HG03039 (cell line): ENCODE measurements around the gene TRIM73.
"Not testable (repeated sequence)": the region's sequence is repeated elsewhere in the genome, so short reads cannot be mapped to it uniquely, and the experiment has no call there.

Experiments used
- ATAC-seq: cut with Tn5 transposase; IDR thresholded peaks from one replicate; pipeline ENCODE4 v1.9.1; 2021; ENCODE audit warnings: mild to moderate bottlenecking, moderate library complexity; ENCODE audit not compliant: unreplicated experiment

Gene TRIM73

DNA sequence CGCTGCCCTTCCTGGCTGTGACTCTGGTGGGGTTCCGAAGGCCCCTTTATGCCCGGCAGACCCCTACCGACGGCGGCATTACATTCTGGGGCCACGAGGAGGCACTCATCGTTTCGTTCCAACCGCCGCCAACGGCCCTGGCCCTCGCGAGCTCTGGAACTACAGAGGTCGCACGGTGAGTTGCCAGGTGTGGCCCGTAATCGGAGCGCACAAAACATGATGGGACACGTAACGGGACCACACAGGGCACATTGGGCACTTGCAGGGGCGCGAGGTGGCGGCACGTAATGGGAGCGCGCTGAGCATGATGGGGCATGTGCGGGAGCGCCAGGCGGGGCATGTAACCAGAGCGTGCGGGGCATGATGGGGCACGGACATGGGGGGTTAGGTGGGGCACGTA, at the start of gene TRIM73:
Gene TRIM73 (plus strand): TSS at position 301 of the 400 bp plus-strand sequence. CDS start 3,305 bp downstream, outside the sequence.
- ATAC-seq: not testable (repeated sequence)

DNA sequence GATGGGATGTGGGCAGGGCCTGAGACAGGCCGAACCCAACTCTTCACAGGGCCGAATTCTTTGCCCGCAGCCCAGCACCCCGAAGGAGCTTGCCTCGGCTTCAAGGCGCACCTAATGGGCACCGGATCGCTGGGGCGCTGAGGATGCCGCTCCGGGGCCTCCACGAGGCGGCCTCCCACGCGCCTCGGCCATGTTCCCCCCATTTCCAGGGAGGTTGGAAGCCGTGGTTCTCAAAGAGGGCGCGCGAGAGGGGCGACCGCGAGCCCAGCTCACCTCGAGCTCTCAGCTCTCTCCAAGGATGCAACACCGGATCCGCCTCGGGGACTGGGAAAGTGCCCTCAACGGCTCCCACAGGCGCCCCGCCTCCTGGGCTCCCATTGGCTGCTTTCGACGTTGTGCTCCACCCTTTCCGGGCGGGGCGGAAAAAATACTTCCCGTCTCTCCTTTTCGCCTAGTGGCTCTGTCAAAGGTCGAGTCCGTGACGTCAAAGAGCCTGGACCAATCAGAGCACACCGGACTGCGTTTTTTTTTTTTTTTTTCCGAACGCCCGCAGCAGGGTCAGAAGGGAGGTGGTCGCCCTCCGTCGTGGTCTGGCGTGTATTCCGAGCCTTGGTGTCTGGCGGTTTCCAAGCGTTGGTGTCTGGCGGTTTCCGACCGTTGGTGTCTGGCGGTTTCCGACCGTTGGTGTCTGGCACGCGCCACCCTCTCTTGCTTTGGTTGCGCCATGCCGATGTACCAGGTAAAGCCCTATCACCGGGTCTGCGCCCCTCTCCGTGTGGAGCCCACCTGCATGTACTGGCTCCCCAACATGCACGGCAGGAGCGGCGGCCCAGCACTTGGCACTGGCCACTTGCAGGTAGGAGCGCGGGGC, 36.5 kb upstream of the TRIM73 start:
- peak; percentile 60 for ATAC-seq

DNA sequence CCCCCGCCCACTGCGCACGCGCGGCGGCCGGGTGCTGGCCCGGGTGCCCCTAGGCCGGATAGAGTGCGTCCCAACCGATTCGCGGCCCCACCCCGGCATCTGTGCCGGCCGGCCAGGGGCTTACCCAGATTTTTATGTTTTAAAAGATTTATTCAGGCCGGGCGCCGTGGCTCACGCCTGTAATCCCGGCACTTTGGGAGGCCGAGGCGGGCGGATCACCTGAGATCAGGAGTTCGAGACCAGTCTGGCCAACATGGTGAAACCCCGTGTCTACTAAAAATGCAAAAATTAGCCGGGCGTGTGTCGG, 35.9 kb upstream of the TRIM73 start:
- ATAC-seq: peak; percentile 65

DNA sequence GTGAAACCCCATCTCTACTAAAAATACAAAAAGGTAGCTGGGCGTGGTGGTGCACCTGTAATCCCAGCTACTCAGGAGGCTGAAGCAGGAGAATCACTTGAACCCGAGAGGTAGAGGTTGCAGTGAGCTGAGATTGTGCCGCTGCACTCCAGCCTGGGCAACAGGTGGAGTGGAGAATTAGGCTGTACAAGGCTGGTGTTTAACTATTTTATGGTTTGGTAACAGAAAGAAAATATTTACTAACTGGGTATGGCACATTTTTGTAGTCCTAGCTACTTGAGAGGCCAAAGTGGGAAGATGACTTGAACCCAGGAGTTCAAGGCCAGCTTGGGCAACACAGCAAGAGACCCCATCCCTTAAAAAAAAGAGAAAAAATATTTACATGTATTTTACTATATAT, 31.4 kb upstream of the TRIM73 start:
- ATAC-seq: not testable (repeated sequence)

DNA sequence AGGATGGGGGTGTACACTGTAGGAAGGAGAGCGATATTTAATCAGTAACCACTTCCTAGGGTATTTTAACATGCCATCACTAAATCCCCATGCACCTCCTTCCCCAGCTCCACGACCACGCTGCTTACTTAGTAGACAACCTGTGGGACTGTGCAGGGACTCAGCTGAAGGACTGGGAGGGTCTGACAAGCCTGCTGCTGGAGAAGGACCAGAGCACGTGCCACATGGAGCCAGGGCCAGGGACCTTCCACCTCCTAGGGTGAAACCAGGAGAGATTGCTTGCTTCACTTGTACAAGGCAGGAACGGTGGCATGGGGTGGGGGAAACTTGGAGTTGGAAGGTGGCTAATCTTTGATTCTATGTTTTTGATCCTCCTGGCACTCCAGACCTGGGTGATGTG, 28.8 kb upstream of the TRIM73 start:
- ATAC-seq: not testable (repeated sequence)

DNA sequence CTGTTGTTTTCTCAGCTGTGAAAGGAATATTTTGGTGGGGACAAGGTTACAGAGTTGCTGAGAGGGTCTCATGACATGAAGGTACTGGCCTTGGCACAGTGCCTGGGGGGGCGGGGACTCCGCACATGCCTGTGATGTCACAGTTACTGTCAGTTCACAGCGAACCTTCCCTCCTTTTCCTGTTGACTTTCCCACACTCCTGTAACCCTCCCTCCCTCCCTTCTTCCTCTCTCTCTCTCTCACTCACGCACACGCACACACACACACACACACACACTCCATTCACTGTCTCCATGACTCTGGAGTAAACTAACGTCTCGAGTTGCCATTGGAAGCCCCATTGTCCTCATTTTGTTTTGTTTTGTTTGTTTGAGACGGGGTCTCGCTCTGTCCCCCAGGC, 28.1 kb upstream of the TRIM73 start:
- ATAC-seq: not testable (repeated sequence)

DNA sequence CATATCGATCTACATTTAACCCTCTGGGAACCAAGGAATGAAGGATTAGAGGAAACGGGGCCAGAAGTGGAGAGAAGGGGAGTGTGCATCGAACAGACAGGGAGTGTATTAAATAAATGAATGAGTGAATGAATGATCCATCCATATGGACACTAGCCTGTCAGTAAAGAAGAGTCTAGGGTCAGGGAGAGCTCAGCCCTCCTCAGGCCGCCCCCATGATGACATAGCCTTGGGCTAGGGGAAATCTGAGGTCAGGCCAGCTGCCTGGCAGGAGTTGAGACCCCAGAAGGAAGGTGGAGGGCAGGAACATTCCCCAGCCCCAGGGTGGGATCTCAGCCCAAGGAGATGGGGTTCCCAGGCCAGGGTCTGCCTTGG, 21.3 kb upstream of the TRIM73 start:
- not testable (repeated sequence) for ATAC-seq

DNA sequence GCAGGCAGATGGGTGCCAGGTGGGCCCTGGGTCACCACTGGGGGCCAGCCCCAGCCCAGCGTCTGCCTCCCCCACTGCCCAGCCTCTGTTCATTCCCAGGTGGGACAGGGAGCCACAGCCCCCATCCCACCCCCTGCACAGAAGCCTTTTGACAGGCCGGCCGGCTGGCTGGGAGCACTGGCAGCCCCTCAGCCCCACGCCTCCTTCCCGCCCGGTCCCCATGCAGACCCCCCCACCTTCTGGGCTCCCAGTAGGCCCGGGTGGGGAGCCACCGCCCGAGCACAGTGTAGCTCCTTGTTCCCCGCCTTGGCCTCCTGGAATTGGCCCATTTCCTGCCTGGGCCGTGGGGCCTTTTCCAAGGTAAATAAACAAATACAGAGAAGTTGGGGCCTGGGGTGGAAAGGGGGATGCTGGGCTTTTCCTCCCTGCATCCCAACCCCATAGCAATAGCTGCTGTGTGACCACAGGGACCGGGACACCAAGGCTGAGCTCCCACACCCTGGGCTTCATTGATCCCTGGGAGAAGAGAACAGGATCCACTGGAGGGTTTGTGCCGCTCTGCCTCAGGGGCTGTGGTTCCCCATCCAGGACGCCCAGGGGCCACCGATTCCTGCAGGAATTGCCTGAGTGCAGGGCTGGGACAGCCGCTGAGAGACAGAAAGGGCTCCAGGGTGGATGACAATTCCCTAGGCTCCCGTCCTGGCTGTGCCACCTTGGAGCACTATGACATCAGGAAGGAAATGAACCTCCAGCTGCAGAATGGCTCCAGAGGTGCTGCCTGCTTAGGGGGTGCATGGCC, 20.7 kb upstream of the TRIM73 start:
- ATAC-seq: not testable (repeated sequence)

DNA sequence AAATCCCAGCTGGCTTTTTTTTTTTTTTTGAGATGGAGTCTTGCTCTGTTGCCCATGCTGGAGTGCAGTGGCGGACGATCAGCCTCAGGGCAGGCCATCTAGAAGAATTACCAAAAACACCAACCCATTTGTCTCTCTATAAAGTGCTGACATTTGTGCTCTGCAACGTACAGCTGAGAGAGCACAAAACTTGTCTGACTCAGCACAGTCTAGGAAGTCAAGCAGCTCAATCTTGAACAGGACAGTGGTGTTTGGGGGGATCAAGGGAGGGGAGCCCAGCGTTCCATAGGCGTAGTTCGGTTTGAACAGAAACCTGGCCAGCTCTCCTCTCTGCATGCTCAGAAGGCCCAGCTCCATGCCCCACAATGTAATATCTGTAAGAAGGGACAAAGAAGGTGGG, 2.2 kb upstream of the TRIM73 start:
- not testable (repeated sequence) for ATAC-seq

DNA sequence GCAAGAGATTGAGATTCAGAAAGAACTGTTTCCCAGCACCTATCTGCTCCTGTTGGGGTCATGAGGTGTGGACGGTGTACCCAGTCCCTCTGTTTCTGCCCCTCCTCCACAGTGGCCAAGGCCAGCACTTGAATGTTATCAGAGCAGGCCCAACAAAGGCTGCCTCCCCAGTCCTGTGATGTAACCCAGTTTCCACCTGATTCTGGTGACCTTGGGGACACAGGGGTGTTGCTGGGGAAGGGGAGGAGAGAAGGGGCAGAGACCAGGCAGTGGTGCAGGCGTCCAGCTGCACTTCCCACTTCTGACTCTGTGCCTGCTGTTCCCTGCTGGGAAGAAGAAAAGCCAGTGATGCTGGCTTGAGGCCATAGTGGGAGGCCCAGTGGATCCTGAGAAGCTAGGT, 2.4 kb downstream of the TRIM73 start:
- ATAC-seq: not testable (repeated sequence)

DNA sequence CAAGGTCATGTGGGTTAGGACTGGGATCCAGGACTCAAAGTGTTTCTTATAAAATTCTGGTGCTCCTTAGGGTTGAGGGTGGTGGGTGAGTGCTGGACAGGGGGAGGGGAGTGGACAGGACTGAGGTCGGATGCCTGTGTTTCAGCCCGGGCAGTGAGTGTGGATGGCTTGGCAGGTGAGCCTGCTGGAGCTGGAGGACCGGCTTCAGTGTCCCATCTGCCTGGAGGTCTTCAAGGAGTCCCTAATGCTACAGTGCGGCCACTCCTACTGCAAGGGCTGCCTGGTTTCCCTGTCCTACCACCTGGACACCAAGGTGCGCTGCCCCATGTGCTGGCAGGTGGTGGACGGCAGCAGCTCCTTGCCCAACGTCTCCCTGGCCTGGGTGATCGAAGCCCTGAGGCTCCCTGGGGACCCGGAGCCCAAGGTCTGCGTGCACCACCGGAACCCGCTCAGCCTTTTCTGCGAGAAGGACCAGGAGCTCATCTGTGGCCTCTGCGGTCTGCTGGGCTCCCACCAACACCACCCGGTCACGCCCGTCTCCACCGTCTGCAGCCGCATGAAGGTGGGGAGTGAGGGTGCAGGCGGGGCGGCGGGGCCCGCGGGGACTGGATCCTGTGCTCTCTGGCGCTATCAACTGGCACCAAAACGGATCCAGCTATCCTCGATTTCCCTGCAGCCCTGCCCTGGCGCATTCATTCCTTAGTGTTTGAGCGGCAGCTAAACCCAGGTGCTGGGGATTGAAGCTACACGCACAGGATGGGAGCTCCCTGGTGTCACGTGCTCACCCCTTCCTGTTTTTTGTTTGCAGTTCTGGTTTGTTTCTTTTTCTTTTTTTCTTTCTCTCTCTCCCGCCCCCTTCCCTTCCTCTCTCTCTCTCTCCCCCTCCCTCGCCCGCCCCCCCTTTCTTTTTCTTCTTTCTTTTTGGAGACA, 3.6 kb downstream of the TRIM73 start:
- ATAC-seq: not testable (repeated sequence)

DNA sequence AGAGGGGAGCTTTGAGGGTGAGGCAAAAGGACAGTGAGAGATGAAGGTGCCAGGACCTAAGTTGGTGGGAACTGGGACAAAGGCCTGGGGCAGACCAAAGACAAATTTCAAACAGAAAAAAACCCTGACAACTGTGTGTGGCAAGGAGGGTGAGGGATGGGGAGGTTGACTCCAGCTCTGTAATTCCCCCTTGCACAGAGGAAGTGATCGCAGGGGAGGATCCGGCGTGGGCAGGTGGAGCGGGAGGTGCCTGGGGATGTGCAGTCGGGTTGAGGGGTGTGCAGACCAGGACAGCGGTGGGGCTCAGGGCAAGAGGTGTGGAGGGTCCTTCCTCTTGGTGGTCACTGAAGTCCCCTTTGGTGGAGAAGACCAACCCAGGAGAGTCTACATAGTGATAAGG, 5.1 kb downstream of the TRIM73 start:
- not testable (repeated sequence) for ATAC-seq

DNA sequence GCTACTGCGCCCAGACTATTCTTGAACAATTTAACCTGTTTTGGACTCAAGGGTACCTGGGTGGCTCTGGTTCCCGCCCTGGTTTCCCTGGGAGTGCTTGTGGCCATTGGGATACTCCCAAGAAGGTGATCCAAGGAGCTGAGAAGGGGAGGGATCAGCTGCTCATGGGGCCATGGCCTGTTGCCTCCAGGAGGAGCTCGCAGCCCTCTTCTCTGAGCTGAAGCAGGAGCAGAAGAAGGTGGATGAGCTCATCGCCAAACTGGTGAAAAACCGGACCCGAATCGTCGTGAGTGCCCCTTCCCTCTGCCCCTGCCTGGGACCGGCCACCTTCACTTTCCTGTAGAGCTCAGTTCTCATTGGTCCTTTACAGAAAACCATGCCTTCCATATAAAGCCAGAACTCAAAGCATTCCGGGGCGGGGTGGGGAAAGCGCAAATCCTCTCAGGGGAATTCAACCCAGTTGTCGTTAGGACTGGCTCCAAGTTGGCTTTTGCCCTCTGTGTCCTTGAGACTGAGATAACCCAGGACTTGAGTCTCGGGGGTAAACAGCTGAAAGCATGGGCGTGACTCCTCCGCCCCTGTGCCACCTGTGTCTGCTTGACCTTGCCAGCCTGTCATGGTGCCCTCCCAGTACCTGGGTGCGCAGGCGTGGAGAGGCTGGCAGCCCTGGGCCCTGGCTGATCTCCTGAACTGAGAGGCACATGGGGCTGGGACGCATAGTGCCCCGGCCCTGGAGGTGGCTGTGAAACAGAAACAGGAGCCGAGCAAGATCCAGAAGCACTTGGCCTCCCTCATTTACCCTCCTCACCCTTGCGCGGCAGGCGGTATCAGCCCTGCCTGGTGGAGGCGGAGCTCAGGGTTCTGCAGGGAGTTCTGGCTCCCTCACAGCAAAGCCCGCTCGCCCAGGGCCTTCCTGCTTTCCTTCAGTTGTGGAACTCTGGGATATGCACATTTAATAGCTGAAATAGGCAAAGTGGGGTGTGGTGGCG, 8.3 kb downstream of the TRIM73 start:
- not testable (repeated sequence) for ATAC-seq

DNA sequence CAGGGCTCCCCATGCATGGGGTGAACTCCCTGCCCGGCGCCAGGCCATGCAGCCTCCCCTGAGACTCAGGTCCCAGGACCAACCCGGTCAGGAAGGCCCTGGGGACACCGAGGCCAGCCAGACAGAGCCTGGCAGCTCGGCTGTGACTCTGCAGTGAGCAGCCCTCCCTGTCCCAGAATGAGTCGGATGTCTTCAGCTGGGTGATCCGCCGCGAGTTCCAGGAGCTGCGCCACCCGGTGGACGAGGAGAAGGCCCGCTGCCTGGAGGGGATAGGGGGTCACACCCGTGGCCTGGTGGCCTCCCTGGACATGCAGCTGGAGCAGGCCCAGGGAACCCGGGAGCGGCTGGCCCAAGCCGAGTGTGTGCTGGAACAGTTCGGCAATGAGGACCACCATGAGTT, 9.2 kb downstream of the TRIM73 start:
- not testable (repeated sequence) for ATAC-seq

DNA sequence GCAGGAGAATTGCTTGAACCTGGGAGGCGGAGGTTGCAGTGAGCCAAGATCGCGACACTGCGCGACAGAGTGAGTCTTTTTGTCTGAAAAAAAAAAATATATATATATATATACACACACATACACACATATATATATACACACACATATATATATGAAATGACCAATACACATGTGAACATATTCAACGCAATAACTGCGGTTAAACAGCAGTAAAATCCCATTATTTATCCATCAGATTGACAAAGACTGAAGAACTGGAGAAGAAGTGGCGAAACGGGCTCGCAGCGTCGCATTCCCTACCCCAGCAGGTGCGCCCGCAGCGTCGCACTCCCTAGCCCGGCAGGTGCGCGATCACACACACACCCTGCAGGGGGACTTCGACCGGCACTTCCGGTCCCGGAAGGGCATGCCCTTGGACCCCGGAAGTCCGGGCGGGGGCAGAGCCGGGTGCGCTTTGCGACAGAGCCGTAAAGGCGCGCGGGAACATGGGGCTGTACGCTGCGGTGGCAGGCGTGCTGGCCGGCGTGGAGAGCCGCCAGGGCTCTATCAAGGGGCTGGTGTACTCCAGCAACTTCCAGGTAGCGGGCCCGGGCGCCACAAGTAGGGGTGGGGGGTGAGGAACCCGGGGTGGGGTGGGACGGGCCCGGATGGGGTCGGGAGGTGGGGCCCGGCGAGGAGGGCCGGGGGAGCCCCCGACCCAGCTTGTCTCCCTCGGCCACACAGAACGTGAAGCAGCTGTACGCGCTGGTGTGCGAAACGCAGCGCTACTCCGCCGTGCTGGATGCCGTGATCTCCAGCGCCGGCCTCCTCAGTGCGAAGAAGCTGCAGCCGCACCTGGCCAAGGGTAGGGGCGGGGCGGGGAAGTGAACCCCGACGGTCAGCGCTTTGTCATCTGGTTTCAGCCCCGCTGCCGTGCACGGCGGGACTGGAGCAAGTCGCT, 14.7 kb downstream of the TRIM73 start:
- ATAC-seq: peak; percentile 84

DNA sequence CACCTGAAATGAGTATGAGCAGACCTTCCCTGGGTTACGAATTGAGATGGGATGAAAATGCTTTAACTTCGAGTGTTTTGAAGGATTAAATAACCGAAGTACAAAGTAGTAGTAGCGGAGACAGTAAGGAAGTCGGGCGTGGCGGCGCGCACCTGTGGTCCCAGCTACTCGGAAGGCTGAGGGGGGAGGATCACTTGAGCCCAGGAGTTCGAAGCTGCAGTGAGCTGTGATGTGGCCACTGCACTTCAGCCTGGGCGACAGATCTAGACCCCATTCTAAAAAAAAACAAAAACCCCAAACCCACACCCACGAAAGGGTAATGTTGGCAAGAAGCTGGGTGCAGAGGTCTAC, 15.4 kb downstream of the TRIM73 start:
- ATAC-seq: not testable (repeated sequence)

DNA sequence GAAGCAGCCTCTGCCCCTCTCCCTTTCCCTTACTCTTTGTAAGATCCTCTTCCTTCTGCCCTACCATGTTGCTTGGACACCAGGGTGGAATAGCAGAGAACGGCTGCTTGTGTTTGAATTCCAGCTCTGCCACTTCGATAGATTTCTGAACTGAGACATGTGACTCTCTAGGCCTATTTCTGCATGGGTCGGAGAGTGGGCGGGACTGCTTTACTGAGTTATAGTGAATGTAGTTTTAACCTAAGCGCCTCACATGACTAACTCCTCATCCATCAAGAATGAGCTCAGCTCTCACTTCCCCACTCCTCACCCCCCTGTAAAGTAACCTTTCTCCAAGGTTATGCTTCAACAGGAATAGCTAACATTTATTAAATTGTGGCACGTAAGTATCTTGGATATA, 18.8 kb downstream of the TRIM73 start:
- ATAC-seq: not testable (repeated sequence)

DNA sequence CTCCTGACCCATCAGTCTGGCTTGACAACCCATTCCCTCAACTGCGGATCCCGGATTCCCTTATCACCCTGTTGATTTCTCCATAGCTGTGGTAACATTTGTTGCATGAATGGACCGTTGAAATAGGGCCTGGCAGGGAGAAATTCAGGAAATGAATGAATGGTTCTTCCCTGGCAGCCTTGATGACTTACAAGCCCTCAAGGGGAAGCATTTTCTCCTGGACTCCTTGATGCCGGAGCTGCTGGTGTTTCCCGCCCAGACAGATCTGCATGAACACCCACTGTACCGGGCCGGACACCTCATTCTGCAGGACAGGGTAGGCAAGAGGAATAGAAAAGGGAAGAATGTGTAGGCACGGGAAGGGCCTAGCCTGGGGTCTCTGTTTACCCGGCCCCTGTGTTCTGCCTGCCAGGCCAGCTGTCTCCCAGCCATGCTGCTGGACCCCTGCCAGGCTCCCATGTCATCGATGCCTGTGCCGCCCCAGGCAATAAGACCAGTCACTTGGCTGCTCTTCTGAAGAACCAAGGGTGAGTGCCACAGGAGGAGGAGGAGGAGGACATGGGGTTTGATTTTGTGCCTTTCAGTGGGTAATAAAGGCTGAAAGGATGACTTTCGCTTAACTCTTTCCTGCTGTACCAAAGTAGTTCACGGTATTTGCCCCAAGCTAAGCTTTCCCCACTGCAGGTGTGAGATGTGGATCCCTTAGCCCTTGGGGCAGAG, 19.4 kb downstream of the TRIM73 start:
- ATAC-seq: not testable (repeated sequence)
